Measurements from ENCODE around the gene FLT4.

GRCh38 chr5:180595046-180595379 is 54.4 kb downstream of the FLT4 start:
- no peak for TF ChIP-seq CTCF (IDR thresholded peaks at IDR 0.05)
- TF ChIP-seq EZH2 (IDR thresholded peaks at IDR 0.05; ENCODE audit: borderline replicate concordance, insufficient read depth, low read depth, low read length, poor library complexity, severe bottlenecking): no peak
